Spleen (tissue), 11 donors: ENCODE data around the gene ENPEP. TPM values are rescaled to one million over a fixed set of nuclear protein-coding genes. Genes with fewer than 3 reads are reported as not detected.
A peak's percentile ranks its signal among the peaks of the same experiment; 100 is the strongest.

Source experiments
- DNase-seq: peaks from one replicate; pipeline ENCODE4 v3.0.0-alpha.2; 2020
- H3K27ac ChIP-seq, 8 donors: fragments of 200-600 bp; sonication (generic) in 7 of 8; 1 replicate in 4 of 8; 2 replicates in 4 of 8; pipeline versions ENCODE4 v1.5.0 to v1.8.0; 2016 to 2021; ENCODE audit warnings: inconsistent platforms in 4 of 8, mild to moderate bottlenecking in 4 of 8, moderate library complexity in 1 of 8
- H3K27me3 ChIP-seq, 7 donors: fragments of 200-600 bp; sonication (generic) in 6 of 7; replicated peaks in 1 of 7; 1 replicate in 4 of 7; 2 replicates in 3 of 7; pipeline versions ENCODE4 v1.5.0 to v1.8.0; 2016 to 2021; ENCODE audit warnings: inconsistent platforms in 3 of 7, mild to moderate bottlenecking in 1 of 7
- H3K36me3 ChIP-seq, 6 donors: fragments of 200-600 bp; sonication (generic) in 5 of 6; 1 replicate in 4 of 6; 2 replicates in 2 of 6; pipeline versions ENCODE4 v1.5.0 to v1.8.0; 2016 to 2021; ENCODE audit warnings: inconsistent platforms in 2 of 6
- H3K4me1 ChIP-seq, 6 donors: fragments of 200-600 bp; sonication (generic) in 5 of 6; 1 replicate in 3 of 6; 2 replicates in 3 of 6; pipeline versions ENCODE4 v1.5.0 to v1.8.0; 2016 to 2021; ENCODE audit warnings: inconsistent platforms in 3 of 6
- H3K4me3 ChIP-seq, 8 donors: fragments of 200-600 bp; sonication (generic) in 7 of 8; 1 replicate in 4 of 8; 2 replicates in 4 of 8; pipeline versions ENCODE4 v1.5.0 to v1.8.0; 2016 to 2021; ENCODE audit warnings: inconsistent platforms in 4 of 8, mild to moderate bottlenecking in 4 of 8, moderate library complexity in 2 of 8
- H3K9me3 ChIP-seq, 8 donors: fragments of 200-600 bp; sonication (generic) in 7 of 8; 1 replicate in 4 of 8; 2 replicates in 4 of 8; pipeline versions ENCODE4 v1.5.0 to v1.8.0; 2016 to 2021; ENCODE audit warnings: inconsistent platforms in 4 of 8
- CTCF ChIP-seq, 11 experiments: fragments of 200-600 bp in 7 of 11; fragments of 450-650 bp in 4 of 11; sonication (generic) in 4 of 11; IDR thresholded peaks in 8 of 11; conservative IDR thresholded peaks in 3 of 11; 1 replicate in 7 of 11; 2 replicates in 4 of 11; pipeline versions ENCODE4 v1.4.0 to v1.8.0; 2016 to 2021; ENCODE audit warnings: antibody characterized with exemption in 11 of 11, inconsistent platforms in 4 of 11, mild to moderate bottlenecking in 1 of 11
- POLR2A ChIP-seq, 3 donors: fragments of 450-650 bp; IDR thresholded peaks; one replicate each; pipeline ENCODE4 v1.5.1; 2017; ENCODE audit warnings: antibody characterized with exemption in 3 of 3, mild to moderate bottlenecking in 1 of 3
- POLR2AphosphoS5 ChIP-seq, 3 donors: sonication (generic); formaldehyde crosslinking; IDR thresholded peaks; one replicate each; pipeline ENCODE4 v1.5.1; 2017; ENCODE audit warnings: antibody characterized with exemption in 3 of 3
- WGBS, 5 donors: extraction: QIAGEN DNeasy Blood & Tissue Kit in 3 of 5; methylation state at CpG; one replicate each; pipeline versions ENCODE4 v1.1.5 to v1.1.7; 2013 to 2018; 5-methylcytosine and 5-hydroxymethylcytosine counted together
- intact Hi-C: fragments of 100-400 bp; cut with DNase I; formaldehyde crosslinking; loops from one replicate; pipeline ENCODE4 v1.15.0; 2023; ENCODE audit warnings: low total_unique reads
- polyA plus RNA-seq, 3 donors: library from polyadenylated mRNA; stranded (reverse); fragments of 200-250 nt; gene quantifications; one replicate each; pipeline ENCODE4 v1.2.1, GENCODE V29; 2013
- total RNA-seq, 7 donors: library from RNA; depleted of rRNA in 3 of 7; stranded (reverse); fragments of >200 nt in 3 of 7; fragmentation: NEBNext Ultra II Directional in 4 of 7; extraction: Animal tissue kit (Norgen Biotek cat#: 25700) in 4 of 7; gene quantifications; one replicate each; pipeline versions ENCODE4 v1.1.0 to v1.2.1, GENCODE V29; 2016 to 2021
- donor health status: healthy with polysubstance abuse.
- donor health status: DM: no; HTN: no; CAD: no; lungs with moderate emphysema.
- donor health status: DM: no; HTN: no; CAD: no.
- donor health status: Bipolar disorder and iron deficiency.
- donor health status: healthy.
- donor health status: DM: no; HTN: no; CAD: no.
- donor health status: DM: yes; HTN: yes; CAD: no.

ENPEP gene
- total and polyA plus RNA-seq, 10 donors: 1.8 to 48.3 (median 30.3) TPM

- TF ChIP-seq POLR2A (IDR thresholded peaks at IDR 0.05): no peak
- TF ChIP-seq CTCF (IDR thresholded peaks at IDR 0.05 in 8 of 11, conservative IDR thresholded peaks at IDR 0.05 in 3 of 11): peak; percentile 39 to 82 (median 78)
- peak in 1 of 3 donors; percentile 58 for TF ChIP-seq POLR2AphosphoS5 (IDR thresholded peaks at IDR 0.05)
- Histone ChIP-seq H3K9me3 (no peaks in the 10 kb centered on the region), H3K36me3 (peaks cover 0 to 11% (median 0%) of the 10 kb centered on the region in 6 donors), H3K27ac (peak overlapping the region; percentile 4 to 83 (median 75)), H3K4me3 (peak overlapping the region; percentile 29 to 73 (median 45)), H3K4me1 (peaks cover 0 to 21% (median 10%) of the 10 kb centered on the region in 6 donors), H3K27me3 (peaks cover 0 to 3% (median 0%) of the 10 kb centered on the region in 7 donors)
- WGBS, 5 donors: 5 to 8% (median 8%) methylated on average over 8 of the region's 8 CpGs
- peak; percentile 82 for DNase-seq
- intact Hi-C loops: loop anchor here (5.0 to 10.0 kb wide), 2 partner anchors 202 to 519 kb away; no protein-coding TSS in a partner anchor
Observed at GRCh38 chr4:110516106-110516922, 40.4 kb downstream of the ENPEP start.

- Histone ChIP-seq H3K9me3 (no peaks in the 10 kb centered on the region), H3K27ac (no peak overlapping the region), H3K36me3 (peaks cover 0 to 11% (median 0%) of the 10 kb centered on the region in 6 donors), H3K4me3 (no peak overlapping the region), H3K27me3 (peaks cover 0 to 19% (median 0%) of the 10 kb centered on the region in 7 donors), H3K4me1 (peaks cover 0 to 21% (median 10%) of the 10 kb centered on the region in 6 donors)
- intact Hi-C loops: loop anchor here (5.0 to 10.0 kb wide), 2 partner anchors 204 to 522 kb away; no protein-coding TSS in a partner anchor
- TF ChIP-seq POLR2AphosphoS5 (IDR thresholded peaks at IDR 0.05): no peak
- TF ChIP-seq POLR2A (IDR thresholded peaks at IDR 0.05): no peak
- peak in 9 of 11 experiments; percentile 31 to 71 (median 64) for TF ChIP-seq CTCF (IDR thresholded peaks at IDR 0.05 in 8 of 11, conservative IDR thresholded peaks at IDR 0.05 in 3 of 11)
- 82 to 93% (median 85%) methylated on average over 2 of the region's 2 CpGs for WGBS, 5 donors
- no peak for DNase-seq
Observed at GRCh38 chr4:110518889-110519490, 43.0 kb downstream of the ENPEP start.

- H3K36me3 ChIP-seq: peaks cover 0 to 11% (median 0%) of the 10 kb centered on the region in 6 donors
- TF ChIP-seq POLR2AphosphoS5 (IDR thresholded peaks at IDR 0.05) (no peak), POLR2A (IDR thresholded peaks at IDR 0.05) (no peak), CTCF (IDR thresholded peaks at IDR 0.05 in 8 of 11, conservative IDR thresholded peaks at IDR 0.05 in 3 of 11) (no peak)
- 89 to 98% (median 93%) methylated on average over 2 of the region's 2 CpGs for WGBS, 5 donors
- no peak overlapping the region for H3K27ac ChIP-seq
- peaks cover 0 to 8% (median under 1%) of the 10 kb centered on the region in 6 donors for H3K4me1 ChIP-seq
- peaks cover 0 to 23% (median 0%) of the 10 kb centered on the region in 7 donors for H3K27me3 ChIP-seq
- H3K9me3 ChIP-seq: no peaks in the 10 kb centered on the region
- no peak overlapping the region for H3K4me3 ChIP-seq
- intact Hi-C loops: no loop called here
- DNase-seq: no peak
Observed at GRCh38 chr4:110520886-110521285, 44.9 kb downstream of the ENPEP start.

- TF ChIP-seq POLR2A (IDR thresholded peaks at IDR 0.05) (no peak), CTCF (IDR thresholded peaks at IDR 0.05 in 8 of 11, conservative IDR thresholded peaks at IDR 0.05 in 3 of 11) (no peak), POLR2AphosphoS5 (IDR thresholded peaks at IDR 0.05) (no peak)
- WGBS, 5 donors: 82 to 93% (median 88%) methylated on average over 3 of the region's 3 CpGs
- DNase-seq: no peak
- Histone ChIP-seq H3K36me3 (no peaks in the 10 kb centered on the region), H3K4me1 (no peaks in the 10 kb centered on the region), H3K27me3 (peaks cover 0 to 24% (median 0%) of the 10 kb centered on the region in 7 donors), H3K4me3 (no peak overlapping the region), H3K27ac (no peak overlapping the region), H3K9me3 (no peaks in the 10 kb centered on the region)
- intact Hi-C loops: no loop called here
Observed at GRCh38 chr4:110526589-110526988, 50.6 kb downstream of the ENPEP start.
